ENCODE results near the gene HECTD1.
A peak's percentile ranks its signal among the peaks of the same experiment; 100 is the strongest.

Gene HECTD1

GRCh38 chr14:31154956-31155355 is 52.6 kb downstream of the HECTD1 start:
- Mint-ChIP-seq H3K27me3 (no peaks in the 10 kb centered on the region), H3K4me1 (no peaks in the 10 kb centered on the region), H3K4me3 (no peak overlapping the region), H3K9me3 (no peaks in the 10 kb centered on the region), H3K27ac (ENCODE audit: low read depth) (peak overlapping the region; percentile 69), H3K36me3 (ENCODE audit: insufficient read depth) (peaks cover 57% of the 10 kb centered on the region)
- no peak for ATAC-seq (replicated peaks; ENCODE audit: extremely low read depth, poor library complexity, severe bottlenecking)
- no peak for DNase-seq (ENCODE audit: low spot score in 2 of 2)

- Mint-ChIP-seq H3K4me1 (no peaks in the 10 kb centered on the region), H3K27ac (ENCODE audit: low read depth) (no peak overlapping the region), H3K4me3 (no peak overlapping the region), H3K27me3 (no peaks in the 10 kb centered on the region), H3K36me3 (ENCODE audit: insufficient read depth) (peaks cover 58% of the 10 kb centered on the region), H3K9me3 (no peaks in the 10 kb centered on the region)
- DNase-seq (ENCODE audit: low spot score in 2 of 2) (no peak), ATAC-seq (replicated peaks; ENCODE audit: extremely low read depth, poor library complexity, severe bottlenecking) (no peak)
Observed at GRCh38 chr14:31142455-31143087, 65.0 kb downstream of the HECTD1 start.

- DNase-seq (ENCODE audit: low spot score in 2 of 2) (no peak), ATAC-seq (replicated peaks; ENCODE audit: extremely low read depth, poor library complexity, severe bottlenecking) (no peak)
- H3K4me1 Mint-ChIP-seq, result no peaks in the 10 kb centered on the region
- no peak overlapping the region for H3K27ac Mint-ChIP-seq (ENCODE audit: low read depth)
- no peaks in the 10 kb centered on the region for H3K27me3 Mint-ChIP-seq
- no peak overlapping the region for H3K4me3 Mint-ChIP-seq
- peaks cover 57% of the 10 kb centered on the region for H3K36me3 Mint-ChIP-seq (ENCODE audit: insufficient read depth)
- no peaks in the 10 kb centered on the region for H3K9me3 Mint-ChIP-seq
Observed at GRCh38 chr14:31139301-31139847, 68.2 kb downstream of the HECTD1 start.

- Mint-ChIP-seq H3K4me1 (no peaks in the 10 kb centered on the region), H3K27me3 (no peaks in the 10 kb centered on the region), H3K36me3 (ENCODE audit: insufficient read depth) (peaks cover 56% of the 10 kb centered on the region), H3K9me3 (no peaks in the 10 kb centered on the region), H3K4me3 (no peak overlapping the region), H3K27ac (ENCODE audit: low read depth) (peak overlapping the region; percentile 46)
- ATAC-seq (replicated peaks; ENCODE audit: extremely low read depth, poor library complexity, severe bottlenecking) (no peak), DNase-seq (ENCODE audit: low spot score in 2 of 2) (no peak)
Observed at GRCh38 chr14:31138301-31138700, 69.3 kb downstream of the HECTD1 start.

GRCh38 chr14:31137214-31137889 is 70.2 kb downstream of the HECTD1 start:
- ATAC-seq (replicated peaks; ENCODE audit: extremely low read depth, poor library complexity, severe bottlenecking) (no peak), DNase-seq (ENCODE audit: low spot score in 2 of 2) (no peak)
- no peaks in the 10 kb centered on the region for H3K4me1 Mint-ChIP-seq
- H3K4me3 Mint-ChIP-seq, result no peak overlapping the region
- peaks cover 53% of the 10 kb centered on the region for H3K36me3 Mint-ChIP-seq (ENCODE audit: insufficient read depth)
- H3K9me3 Mint-ChIP-seq, result no peaks in the 10 kb centered on the region
- no peaks in the 10 kb centered on the region for H3K27me3 Mint-ChIP-seq
- no peak overlapping the region for H3K27ac Mint-ChIP-seq (ENCODE audit: low read depth)

GRCh38 chr14:31133133-31133532 is 74.5 kb downstream of the HECTD1 start:
- ATAC-seq (replicated peaks; ENCODE audit: extremely low read depth, poor library complexity, severe bottlenecking) (no peak), DNase-seq (ENCODE audit: low spot score in 2 of 2) (no peak)
- Mint-ChIP-seq H3K36me3 (ENCODE audit: insufficient read depth) (peaks cover 52% of the 10 kb centered on the region), H3K27me3 (no peaks in the 10 kb centered on the region), H3K9me3 (no peaks in the 10 kb centered on the region), H3K4me1 (peaks cover 11% of the 10 kb centered on the region), H3K27ac (ENCODE audit: low read depth) (no peak overlapping the region), H3K4me3 (no peak overlapping the region)

- Mint-ChIP-seq H3K27me3 (no peaks in the 10 kb centered on the region), H3K27ac (ENCODE audit: low read depth) (peak overlapping the region; percentile 94), H3K9me3 (no peaks in the 10 kb centered on the region), H3K4me1 (peaks cover 18% of the 10 kb centered on the region), H3K36me3 (ENCODE audit: insufficient read depth) (peaks cover 46% of the 10 kb centered on the region), H3K4me3 (no peak overlapping the region)
- DNase-seq (ENCODE audit: low spot score in 2 of 2), result no peak
- ATAC-seq (replicated peaks; ENCODE audit: extremely low read depth, poor library complexity, severe bottlenecking), result no peak
Observed at GRCh38 chr14:31128601-31129526, 78.7 kb downstream of the HECTD1 start.

GRCh38 chr14:31127690-31128089 is 79.9 kb downstream of the HECTD1 start:
- H3K4me1 Mint-ChIP-seq, result peaks cover 23% of the 10 kb centered on the region
- H3K27ac Mint-ChIP-seq (ENCODE audit: low read depth), result peak overlapping the region; percentile 94
- ATAC-seq (replicated peaks; ENCODE audit: extremely low read depth, poor library complexity, severe bottlenecking), result peak; percentile 95
- no peaks in the 10 kb centered on the region for H3K9me3 Mint-ChIP-seq
- H3K4me3 Mint-ChIP-seq, result peak overlapping the region; percentile 4
- DNase-seq (ENCODE audit: low spot score in 2 of 2), result peak in 1 of 2 donors; percentile 65
- no peaks in the 10 kb centered on the region for H3K27me3 Mint-ChIP-seq
- H3K36me3 Mint-ChIP-seq (ENCODE audit: insufficient read depth), result peaks cover 41% of the 10 kb centered on the region

GRCh38 chr14:31126680-31127079 is 80.9 kb downstream of the HECTD1 start:
- Mint-ChIP-seq H3K9me3 (no peaks in the 10 kb centered on the region), H3K4me1 (peaks cover 25% of the 10 kb centered on the region), H3K4me3 (no peak overlapping the region), H3K27me3 (no peaks in the 10 kb centered on the region), H3K36me3 (ENCODE audit: insufficient read depth) (peaks cover 45% of the 10 kb centered on the region), H3K27ac (ENCODE audit: low read depth) (no peak overlapping the region)
- ATAC-seq (replicated peaks; ENCODE audit: extremely low read depth, poor library complexity, severe bottlenecking) (no peak), DNase-seq (ENCODE audit: low spot score in 2 of 2) (no peak)

GRCh38 chr14:31125231-31125630 is 82.4 kb downstream of the HECTD1 start:
- Mint-ChIP-seq H3K27me3 (no peaks in the 10 kb centered on the region), H3K36me3 (ENCODE audit: insufficient read depth) (peaks cover 43% of the 10 kb centered on the region), H3K4me1 (peaks cover 25% of the 10 kb centered on the region), H3K4me3 (no peak overlapping the region), H3K9me3 (no peaks in the 10 kb centered on the region), H3K27ac (ENCODE audit: low read depth) (no peak overlapping the region)
- ATAC-seq (replicated peaks; ENCODE audit: extremely low read depth, poor library complexity, severe bottlenecking) (no peak), DNase-seq (ENCODE audit: low spot score in 2 of 2) (no peak)

- Mint-ChIP-seq H3K4me3 (peak overlapping the region; percentile 47), H3K27me3 (no peaks in the 10 kb centered on the region), H3K36me3 (ENCODE audit: insufficient read depth) (peaks cover 51% of the 10 kb centered on the region), H3K4me1 (peaks cover 24% of the 10 kb centered on the region), H3K9me3 (no peaks in the 10 kb centered on the region), H3K27ac (ENCODE audit: low read depth) (peak overlapping the region; percentile 75)
- peak; percentile 67 for ATAC-seq (replicated peaks; ENCODE audit: extremely low read depth, poor library complexity, severe bottlenecking)
- DNase-seq (ENCODE audit: low spot score in 2 of 2), result peak in 1 of 2 donors; percentile 37
Observed at GRCh38 chr14:31124197-31124596, 83.4 kb downstream of the HECTD1 start.

GRCh38 chr14:31122921-31123320 is 84.7 kb downstream of the HECTD1 start:
- DNase-seq (ENCODE audit: low spot score in 2 of 2) (no peak), ATAC-seq (replicated peaks; ENCODE audit: extremely low read depth, poor library complexity, severe bottlenecking) (no peak)
- Mint-ChIP-seq H3K27me3 (no peaks in the 10 kb centered on the region), H3K36me3 (ENCODE audit: insufficient read depth) (peaks cover 55% of the 10 kb centered on the region), H3K4me3 (peak overlapping the region; percentile 1), H3K27ac (ENCODE audit: low read depth) (no peak overlapping the region), H3K4me1 (peaks cover 12% of the 10 kb centered on the region), H3K9me3 (no peaks in the 10 kb centered on the region)
